Measurements from ENCODE around the gene STXBP3. TPM values are rescaled to one million over a fixed set of nuclear protein-coding genes. Genes with fewer than 3 reads are reported as not detected.

STXBP3 gene, protein sequence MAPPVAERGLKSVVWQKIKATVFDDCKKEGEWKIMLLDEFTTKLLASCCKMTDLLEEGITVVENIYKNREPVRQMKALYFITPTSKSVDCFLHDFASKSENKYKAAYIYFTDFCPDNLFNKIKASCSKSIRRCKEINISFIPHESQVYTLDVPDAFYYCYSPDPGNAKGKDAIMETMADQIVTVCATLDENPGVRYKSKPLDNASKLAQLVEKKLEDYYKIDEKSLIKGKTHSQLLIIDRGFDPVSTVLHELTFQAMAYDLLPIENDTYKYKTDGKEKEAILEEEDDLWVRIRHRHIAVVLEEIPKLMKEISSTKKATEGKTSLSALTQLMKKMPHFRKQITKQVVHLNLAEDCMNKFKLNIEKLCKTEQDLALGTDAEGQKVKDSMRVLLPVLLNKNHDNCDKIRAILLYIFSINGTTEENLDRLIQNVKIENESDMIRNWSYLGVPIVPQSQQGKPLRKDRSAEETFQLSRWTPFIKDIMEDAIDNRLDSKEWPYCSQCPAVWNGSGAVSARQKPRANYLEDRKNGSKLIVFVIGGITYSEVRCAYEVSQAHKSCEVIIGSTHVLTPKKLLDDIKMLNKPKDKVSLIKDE
- 44.6 TPM for total RNA-seq

DNA sequence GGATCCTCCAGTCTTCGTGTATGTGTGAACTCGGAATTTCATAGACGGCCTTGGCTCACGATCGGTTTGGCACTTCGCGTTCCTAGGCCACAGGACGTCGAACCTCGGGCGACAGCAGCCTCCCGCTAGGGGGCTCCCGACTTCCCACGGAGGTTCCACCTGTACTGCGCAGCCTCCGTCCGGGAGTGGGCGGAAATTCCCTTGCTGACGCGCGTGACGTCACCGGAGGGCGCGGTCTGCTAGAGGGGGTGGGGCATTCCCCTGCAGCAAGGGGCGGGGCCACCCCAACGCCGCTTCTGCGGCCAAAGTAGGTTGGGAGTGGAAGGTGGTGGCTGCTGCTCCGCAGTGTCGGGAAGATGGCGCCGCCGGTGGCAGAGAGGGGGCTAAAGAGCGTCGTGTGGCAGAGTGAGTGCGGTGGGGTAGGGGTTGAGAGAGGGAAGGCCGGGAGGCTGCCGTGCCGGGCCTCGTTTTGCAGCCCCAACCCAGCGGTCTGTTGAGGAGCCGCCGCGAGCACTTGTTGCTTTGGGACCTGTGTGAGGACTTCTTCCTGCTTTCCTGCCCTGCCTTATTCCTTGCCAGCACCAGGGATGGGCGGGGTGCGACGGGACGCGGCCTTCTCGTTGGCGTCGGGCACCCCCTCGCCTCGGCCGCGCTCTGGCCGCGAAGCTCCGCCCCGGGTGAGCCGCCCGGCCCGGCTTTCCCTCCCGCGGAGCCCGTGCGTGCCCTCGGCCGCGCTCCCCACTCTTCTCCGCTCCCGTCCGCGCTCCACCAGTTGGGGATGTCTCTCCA, at the start of gene STXBP3:
Gene STXBP3 (plus strand): TSS at position 293 of the 789 bp plus-strand sequence. CDS start 64 bp downstream, at position 357.

GRCh38 chr1:108712606-108713150, 33.8 kb upstream of the STXBP3 start, which contains the start of gene FNDC7:
FNDC7 (plus strand) TSS chr1:108712908; CDS start chr1:108712934, 26 bp downstream.

DNA sequence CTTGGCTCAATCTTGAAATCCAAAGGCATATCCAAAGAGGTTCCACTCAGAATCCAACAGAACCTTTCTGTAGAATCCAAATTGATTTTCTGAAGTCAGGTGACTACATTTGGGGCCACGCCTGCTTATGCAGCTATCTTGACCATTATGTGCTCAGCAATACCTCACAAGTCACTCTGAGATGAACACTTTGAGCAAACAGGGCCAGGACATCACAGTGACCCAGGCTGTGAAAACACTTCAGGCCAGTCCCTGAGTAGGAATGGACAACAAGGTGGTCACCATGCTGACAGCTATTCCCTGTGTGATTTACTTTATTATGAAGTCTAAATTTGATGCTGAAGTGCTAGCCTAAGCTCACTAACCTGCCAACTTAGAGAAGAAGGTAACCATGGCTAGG, 110.5 kb downstream of the STXBP3 start, which contains the start of gene AKNAD1:
Gene AKNAD1 (minus strand): TSS at position 101 of the 400 bp plus-strand sequence. CDS start 4,430 bp downstream, outside the sequence.

Other genes with a start within 250 kb of the STXBP3 start
- gene EEIG2, start 186.6 kb upstream of the STXBP3 start, total RNA-seq = 23.4 TPM
- gene HENMT1, start 85.6 kb upstream of the STXBP3 start, total RNA-seq = 6.2 TPM
- gene PRPF38B, start 54.4 kb upstream of the STXBP3 start, total RNA-seq = 25.5 TPM
- gene FNDC7, start 33.8 kb upstream of the STXBP3 start, total RNA-seq = not detected
- gene AKNAD1, start 110.4 kb downstream of the STXBP3 start, total RNA-seq = not detected
- gene GPSM2, start 130.3 kb downstream of the STXBP3 start, total RNA-seq = 15.7 TPM
- gene CLCC1, start 216.8 kb downstream of the STXBP3 start, total RNA-seq = 22.0 TPM

Data from metanephros (tissue), 1 donor.